Measurements from ENCODE around the gene AGK.

The AGK gene

GRCh38 chr7:141562543-141562942 lies 11.3 kb downstream of the AGK start:
- TF ChIP-seq, protein P1, sequence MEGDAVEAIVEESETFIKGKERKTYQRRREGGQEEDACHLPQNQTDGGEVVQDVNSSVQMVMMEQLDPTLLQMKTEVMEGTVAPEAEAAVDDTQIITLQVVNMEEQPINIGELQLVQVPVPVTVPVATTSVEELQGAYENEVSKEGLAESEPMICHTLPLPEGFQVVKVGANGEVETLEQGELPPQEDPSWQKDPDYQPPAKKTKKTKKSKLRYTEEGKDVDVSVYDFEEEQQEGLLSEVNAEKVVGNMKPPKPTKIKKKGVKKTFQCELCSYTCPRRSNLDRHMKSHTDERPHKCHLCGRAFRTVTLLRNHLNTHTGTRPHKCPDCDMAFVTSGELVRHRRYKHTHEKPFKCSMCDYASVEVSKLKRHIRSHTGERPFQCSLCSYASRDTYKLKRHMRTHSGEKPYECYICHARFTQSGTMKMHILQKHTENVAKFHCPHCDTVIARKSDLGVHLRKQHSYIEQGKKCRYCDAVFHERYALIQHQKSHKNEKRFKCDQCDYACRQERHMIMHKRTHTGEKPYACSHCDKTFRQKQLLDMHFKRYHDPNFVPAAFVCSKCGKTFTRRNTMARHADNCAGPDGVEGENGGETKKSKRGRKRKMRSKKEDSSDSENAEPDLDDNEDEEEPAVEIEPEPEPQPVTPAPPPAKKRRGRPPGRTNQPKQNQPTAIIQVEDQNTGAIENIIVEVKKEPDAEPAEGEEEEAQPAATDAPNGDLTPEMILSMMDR (IDR thresholded peaks at IDR 0.05), result no peak
- DNase-seq (ENCODE audit: low spot score), result no peak
- H3K27ac ChIP-seq, result no peak overlapping the region

GRCh38 chr7:141562972-141563371 lies 11.8 kb downstream of the AGK start:
- TF ChIP-seq, protein P1 (IDR thresholded peaks at IDR 0.05), result no peak
- Histone ChIP-seq H3K27ac (no peak overlapping the region), H3K4me3 (no peak overlapping the region)
- DNase-seq (ENCODE audit: low spot score), result no peak

More at GRCh38 chr7:141562543-141562942, 11.3 kb downstream of the AGK start:
- no peak overlapping the region for H3K4me3 ChIP-seq

DNA sequence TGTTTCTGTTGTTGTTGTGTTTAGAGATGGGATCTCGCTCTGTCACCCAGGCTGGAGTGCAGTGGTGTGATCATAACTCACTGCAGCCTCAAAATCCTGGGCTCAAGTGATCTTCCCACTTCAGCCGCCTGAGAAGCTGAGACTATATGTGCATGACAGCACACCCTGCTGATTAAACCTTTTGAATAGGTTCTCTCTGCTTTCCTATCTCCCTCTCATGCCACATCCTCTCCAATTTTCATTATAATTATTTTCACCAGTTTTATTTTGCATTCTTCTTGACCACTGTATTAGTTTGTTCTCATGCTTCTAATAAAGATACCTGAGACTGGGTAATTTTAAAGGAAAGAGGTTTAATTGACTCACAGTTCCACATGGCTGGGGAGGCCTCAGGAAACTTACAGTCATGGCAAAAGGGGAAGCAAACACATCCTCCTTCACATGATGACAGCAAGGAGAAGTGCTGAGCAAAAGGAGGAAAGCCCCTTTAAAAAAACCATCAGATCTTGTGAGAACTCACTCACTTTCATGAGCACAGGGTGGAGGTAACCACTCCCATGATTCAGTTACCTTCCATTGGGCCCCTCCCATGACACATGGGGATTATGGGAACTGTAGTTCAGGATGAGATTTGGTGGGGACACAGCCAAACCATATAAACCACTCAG lies 12.9 kb downstream of the AGK start:
- DNase-seq (ENCODE audit: low spot score), result no peak
- TF ChIP-seq, protein P1 (IDR thresholded peaks at IDR 0.05), result no peak
- H3K4me3 ChIP-seq, result no peak overlapping the region
- H3K27ac ChIP-seq, result no peak overlapping the region

- no peak overlapping the region for H3K4me3 ChIP-seq
- TF ChIP-seq, protein P1 (IDR thresholded peaks at IDR 0.05), result no peak
- DNase-seq (ENCODE audit: low spot score), result no peak
- no peak overlapping the region for H3K27ac ChIP-seq
Measured at GRCh38 chr7:141567432-141567831, 16.2 kb downstream of the AGK start.

DNA sequence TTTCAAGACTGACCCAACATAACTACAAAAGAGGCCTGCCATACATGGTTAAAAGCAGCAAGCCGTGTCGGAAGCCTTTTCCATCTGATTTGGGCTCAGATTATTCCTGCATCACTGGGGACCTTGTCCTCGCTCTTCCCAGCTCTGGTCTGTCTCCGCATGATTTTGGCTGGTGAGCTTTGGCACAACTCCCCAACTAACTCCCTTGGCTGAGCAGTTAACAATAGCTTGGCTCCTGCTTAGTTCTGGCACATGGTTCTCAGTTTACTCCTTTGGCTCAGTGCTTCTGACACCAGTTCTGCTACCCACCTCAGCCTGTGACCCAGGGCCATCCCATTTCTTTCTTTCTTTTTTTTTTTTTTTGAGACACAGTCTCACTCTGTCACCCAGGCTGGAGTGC lies 17.0 kb downstream of the AGK start:
- DNase-seq (ENCODE audit: low spot score), result no peak
- TF ChIP-seq, protein P1 (IDR thresholded peaks at IDR 0.05), result no peak
- H3K27ac ChIP-seq, result no peak overlapping the region
- no peak overlapping the region for H3K4me3 ChIP-seq

GRCh38 chr7:141571059-141571458 lies 19.8 kb downstream of the AGK start:
- TF ChIP-seq, protein P1 (IDR thresholded peaks at IDR 0.05), result no peak
- Histone ChIP-seq H3K4me3 (no peak overlapping the region), H3K27ac (no peak overlapping the region)
- DNase-seq (ENCODE audit: low spot score), result no peak

- DNase-seq (ENCODE audit: low spot score), result no peak
- Histone ChIP-seq H3K27ac (no peak overlapping the region), H3K4me3 (no peak overlapping the region)
- TF ChIP-seq, protein P1 (IDR thresholded peaks at IDR 0.05), result no peak
Measured at GRCh38 chr7:141572175-141572574, 21.0 kb downstream of the AGK start.
